WTC11 (cell line): ENCODE measurements around the gene SOX5. TPM values are rescaled to one million over a fixed set of nuclear protein-coding genes. Genes with fewer than 3 reads are reported as not detected.
A peak's percentile ranks its signal among the peaks of the same experiment; 100 is the strongest.

Source experiments
- ATAC-seq: fragments of 200-7000 bp; cut with Tn5 transposase; 2 replicates; pipeline ENCODE4 v1.10.0; 2021; ENCODE audit warnings: mild to moderate bottlenecking, moderate library complexity
- CTCF ChIA-PET: fragments of 300-600 bp; sonication (Branson Sonifier 250); formaldehyde crosslinking; loops from one replicate; lab custom pipeline; 2021; ENCODE audit warnings: antibody characterized with exemption; lab: Charles Lee
- POLR2A ChIA-PET: fragments of 350-600 bp; sonication (Branson Sonifier 250); formaldehyde crosslinking; loops from one replicate; lab custom pipeline; 2021; ENCODE audit warnings: antibody characterized with exemption; lab: Charles Lee
- DNase-seq: peaks from one replicate; pipeline ENCODE4 v3.0.0; 2021; ENCODE audit warnings: low spot score
- H3K27ac Mint-ChIP-seq: 2 replicates; pipeline ENCODE4 v1.8.0; 2021; ENCODE audit warnings: mixed read lengths
- H3K27me3 Mint-ChIP-seq: 2 replicates; pipeline ENCODE4 v1.8.0; 2021; ENCODE audit warnings: low read depth, mild to moderate bottlenecking, moderate library complexity, mixed read lengths
- H3K36me3 Mint-ChIP-seq: 2 replicates; pipeline ENCODE4 v1.8.0; 2021; ENCODE audit warnings: mixed read lengths
- H3K4me1 Mint-ChIP-seq: 2 replicates; pipeline ENCODE4 v1.8.0; 2022; ENCODE audit warnings: mixed read lengths
- H3K4me3 Mint-ChIP-seq: 2 replicates; pipeline ENCODE4 v1.8.0; 2021; ENCODE audit warnings: mild to moderate bottlenecking, moderate library complexity, mixed read lengths
- H3K9me3 Mint-ChIP-seq: 2 replicates; pipeline ENCODE4 v1.8.0; 2021; ENCODE audit warnings: mixed read lengths
- ATF2 ChIP-seq: sonication (generic); formaldehyde crosslinking; IDR thresholded peaks from 2 replicates; pipeline ENCODE4 v1.8.1; 2022; ENCODE audit warnings: low read depth, missing genetic modification reagents, borderline replicate concordance
- ATF6 ChIP-seq: sonication (generic); formaldehyde crosslinking; IDR thresholded peaks from 2 replicates; pipeline ENCODE4 v1.8.1; 2023; ENCODE audit warnings: mild to moderate bottlenecking, missing genetic modification reagents
- CTCF ChIP-seq: fragments of 200-600 bp; IDR thresholded peaks from 2 replicates; pipeline ENCODE4 v1.8.0; 2022; ENCODE audit warnings: antibody characterized with exemption
- E2F1 ChIP-seq: sonication (generic); formaldehyde crosslinking; IDR thresholded peaks from 2 replicates; pipeline ENCODE4 v1.8.0; 2022; ENCODE audit warnings: mild to moderate bottlenecking, missing genetic modification reagents
- IRF2 ChIP-seq: sonication (generic); formaldehyde crosslinking; IDR thresholded peaks from 2 replicates; pipeline ENCODE4 v1.8.0; 2022; ENCODE audit warnings: low read depth, missing genetic modification reagents, borderline replicate concordance
- JAZF1 ChIP-seq: fragments of 250-450 bp; sonication (Bioruptor Pico); IDR thresholded peaks from 2 replicates; pipeline ENCODE4 v1.9.0; 2021; ENCODE audit warnings: moderate library complexity, mild to moderate bottlenecking, inconsistent platforms
- MYBL2 ChIP-seq: sonication (generic); formaldehyde crosslinking; IDR thresholded peaks from 2 replicates; pipeline ENCODE4 v1.8.1; 2023; ENCODE audit warnings: mild to moderate bottlenecking, moderate library complexity, missing genetic modification reagents
- NFE2L1 ChIP-seq: sonication (generic); formaldehyde crosslinking; IDR thresholded peaks from 2 replicates; pipeline ENCODE4 v1.8.1; 2023; ENCODE audit warnings: missing genetic modification reagents
- PRDM15 ChIP-seq: sonication (generic); formaldehyde crosslinking; IDR thresholded peaks from 2 replicates; pipeline ENCODE4 v1.8.0; 2022; ENCODE audit warnings: missing genetic modification reagents
- USF1 ChIP-seq: sonication (generic); formaldehyde crosslinking; IDR thresholded peaks from 2 replicates; pipeline ENCODE4 v1.8.0; 2022; ENCODE audit warnings: mild to moderate bottlenecking, missing genetic modification reagents
- ZMAT4 ChIP-seq: fragments of 250-450 bp; sonication (Bioruptor Pico); IDR thresholded peaks from 2 replicates; pipeline ENCODE4 v1.9.0; 2021; ENCODE audit warnings: mild to moderate bottlenecking
- ZNF138 ChIP-seq: sonication (generic); formaldehyde crosslinking; conservative IDR thresholded peaks from 2 replicates; pipeline ENCODE4 v1.8.1; 2022; ENCODE audit warnings: mild to moderate bottlenecking, moderate library complexity, missing genetic modification reagents
- ZNF219 ChIP-seq: sonication (generic); formaldehyde crosslinking; IDR thresholded peaks from 2 replicates; pipeline ENCODE4 v1.8.0; 2023; ENCODE audit warnings: missing genetic modification reagents, mild to moderate bottlenecking, borderline replicate concordance
- ZNF512 ChIP-seq: sonication (generic); formaldehyde crosslinking; IDR thresholded peaks from 2 replicates; pipeline ENCODE4 v1.8.1; 2022; ENCODE audit warnings: missing genetic modification reagents, borderline replicate concordance
- ZNF671 ChIP-seq: fragments of 250-450 bp; sonication (Bioruptor Pico); IDR thresholded peaks from 2 replicates; pipeline ENCODE4 v1.8.0; 2021; ENCODE audit warnings: mild to moderate bottlenecking
- ZSCAN18 ChIP-seq: fragments of 250-450 bp; sonication (Bioruptor Pico); IDR thresholded peaks from 2 replicates; pipeline ENCODE4 v2.1.2; 2022; ENCODE audit warnings: mild to moderate bottlenecking, moderate library complexity
- total RNA-seq: library from RNA; stranded (reverse); gene quantifications from 3 replicates; pipeline ENCODE4 v1.2.3, GENCODE V29; 2021

The SOX5 gene
- total RNA-seq, 1 experiment from 2014 or later: 2.3 TPM

GRCh38 chr12:23585156-23585781 lies 364.2 kb downstream of the SOX5 start:
- ChIA-PET CTCF (interaction anchor here (0.8 kb wide), 1 partner anchor 10 kb away, joined by 3 read pairs; no protein-coding TSS in a partner anchor), POLR2A (no interaction called here)
- ATAC-seq (peak; percentile 54), DNase-seq (no peak)
- Mint-ChIP-seq H3K4me1 (peaks cover 41% of the 10 kb centered on the region), H3K9me3 (no peaks in the 10 kb centered on the region), H3K27ac (peak overlapping the region; percentile 98), H3K36me3 (no peaks in the 10 kb centered on the region), H3K4me3 (no peak overlapping the region), H3K27me3 (no peaks in the 10 kb centered on the region)
- TF ChIP-seq ATF6 (CRISPR knock-in tag) (no peak), PRDM15 (CRISPR knock-in tag) (no peak), ZNF671 (no peak), E2F1 (CRISPR knock-in tag) (no peak), MYBL2 (CRISPR knock-in tag) (no peak), ZNF512 (CRISPR knock-in tag) (no peak), USF1 (CRISPR knock-in tag) (no peak), NFE2L1 (no peak), ATF2 (CRISPR knock-in tag) (no peak), CTCF (no peak), ZSCAN18 (no peak), ZNF219 (no peak), JAZF1 (no peak), ZNF138 (CRISPR knock-in tag) (no peak), IRF2 (no peak), ZMAT4 (CRISPR knock-in tag) (no peak)
